Keratinocyte (primary cell): ENCODE measurements around the gene STK32B. TPM values are rescaled to one million over a fixed set of nuclear protein-coding genes. Genes with fewer than 3 reads are reported as not detected.

Experiments used
- DNase-seq: peaks from one replicate; pipeline ENCODE4 v3.0.0-alpha.2; 2011; ENCODE audit warnings: low read depth, missing footprints, low spot score
- FAIRE-seq: peaks from 2 replicates; lab custom pipeline; 2011; peaks lifted over from hg19 to GRCh38; lab: Jason Lieb, UNC
- H2AFZ ChIP-seq: 2 replicates; pipeline ENCODE4 v1.6.0; 2012; ENCODE audit warnings: low read length, control low read depth, inconsistent platforms; ENCODE audit not compliant: control insufficient read depth
- H3K27ac ChIP-seq: 2 replicates; pipeline ENCODE4 v1.5.1; 2011; ENCODE audit warnings: low read length; ENCODE audit not compliant: control insufficient read depth, insufficient read depth
- H3K27me3 ChIP-seq: 3 replicates; pipeline ENCODE4 v1.6.0; 2011; ENCODE audit warnings: low read length; ENCODE audit not compliant: control insufficient read depth, insufficient read depth; ENCODE audit errors: extremely low read depth
- H3K36me3 ChIP-seq, 2 experiments: 2 replicates in 1 of 2; 3 replicates in 1 of 2; pipeline ENCODE4 v1.5.1; 2011; ENCODE audit warnings: low read length in 2 of 2, mild to moderate bottlenecking in 1 of 2; ENCODE audit not compliant: control insufficient read depth in 2 of 2, insufficient read depth in 2 of 2; ENCODE audit errors: extremely low read depth in 1 of 2
- H3K4me1 ChIP-seq: 3 replicates; pipeline ENCODE4 v1.5.1; 2011; ENCODE audit warnings: low read length; ENCODE audit not compliant: control insufficient read depth, insufficient read depth; ENCODE audit errors: extremely low read depth
- H3K4me2 ChIP-seq: 3 replicates; pipeline ENCODE4 v1.6.0; 2011; ENCODE audit warnings: low read depth, low read length; ENCODE audit not compliant: control insufficient read depth, insufficient read depth; ENCODE audit errors: extremely low read depth
- H3K4me3 ChIP-seq, 3 experiments: fragments of 200-600 bp in 1 of 3; sonication (generic) in 1 of 3; 2 replicates in 2 of 3; 3 replicates in 1 of 3; pipeline ENCODE4 v1.5.1; 2011 to 2016; ENCODE audit warnings: low read length in 3 of 3, mild to moderate bottlenecking in 3 of 3, control low read depth in 2 of 3, inconsistent platforms in 1 of 3, low read depth in 1 of 3, mixed read lengths in 1 of 3, mixed run types in 1 of 3, moderate library complexity in 1 of 3; ENCODE audit not compliant: control insufficient read depth in 2 of 3, insufficient read depth in 2 of 3; ENCODE audit errors: extremely low read depth in 1 of 3
- H3K79me2 ChIP-seq: 2 replicates; pipeline ENCODE4 v1.6.0; 2012; ENCODE audit warnings: low read length; ENCODE audit not compliant: control insufficient read depth, insufficient read depth
- H3K9ac ChIP-seq: 3 replicates; pipeline ENCODE4 v1.6.0; 2011; ENCODE audit warnings: low read length; ENCODE audit not compliant: control insufficient read depth, insufficient read depth; ENCODE audit errors: extremely low read depth
- H3K9me1 ChIP-seq: 3 replicates; pipeline ENCODE4 v1.6.0; 2011; ENCODE audit warnings: low read length; ENCODE audit not compliant: control insufficient read depth, insufficient read depth; ENCODE audit errors: extremely low read depth
- H3K9me3 ChIP-seq: 2 replicates; pipeline ENCODE4 v1.5.1; 2012; ENCODE audit warnings: low read depth, low read length; ENCODE audit not compliant: control insufficient read depth
- H4K20me1 ChIP-seq: 3 replicates; pipeline ENCODE4 v1.6.0; 2011; ENCODE audit warnings: low read length; ENCODE audit not compliant: control insufficient read depth, insufficient read depth; ENCODE audit errors: extremely low read depth
- CTCF ChIP-seq, 3 experiments: IDR thresholded peaks in 1 of 3; conservative IDR thresholded peaks in 1 of 3; optimal IDR thresholded peaks in 1 of 3; 2 replicates in 2 of 3; 3 replicates in 1 of 3; pipeline versions ENCODE3 to v1.5.1; 2011; ENCODE audit warnings: low read length in 3 of 3, mild to moderate bottlenecking in 3 of 3, moderate library complexity in 2 of 3, control low read depth in 1 of 3, inconsistent platforms in 1 of 3; ENCODE audit not compliant: insufficient read depth in 2 of 3; ENCODE audit errors: extremely low read depth in 1 of 3
- EZH2 ChIP-seq: IDR thresholded peaks from one replicate; pipeline ENCODE4 v1.6.1; 2012; ENCODE audit warnings: inconsistent platforms, mild to moderate bottlenecking, low read length, moderate library complexity
- dilution Hi-C: fragments of 300-500 bp; cut with MboI; formaldehyde crosslinking; loops from one replicate; pipeline ENCODE4 v1.7.0; 2020; ENCODE audit warnings: low sequenced_read_pairs; ENCODE audit not compliant: extremely low pct_ligation_motif_present
- polyA plus RNA-seq, 5 experiments: library from polyadenylated mRNA; depleted of rRNA in 3 of 5; stranded (reverse) in 3 of 5; stranded (forward) in 1 of 5; unstranded in 1 of 5; fragments of >200 nt; gene quantifications; 1 replicate in 1 of 5; 2 replicates in 3 of 5; 3 replicates in 1 of 5; pipeline versions ENCODE4 v1.2.1 to v1.2.3, GENCODE V29; 2011 to 2012; ENCODE audit warnings: missing spikeins in 2 of 5, low read depth in 1 of 5, low replicate concordance in 1 of 5

STK32B gene
- polyA plus RNA-seq, 1 donor (not counting 4 experiments of a cell fraction or from before 2014, with no cell fraction given) = 3.4 TPM

- H4K20me1 ChIP-seq = no peaks in the 10 kb centered on the region
- no peaks in the 10 kb centered on the region for H3K9me1 ChIP-seq
- H3K4me2 ChIP-seq = no peak overlapping the region
- TF ChIP-seq EZH2 = no peak
- no peak for TF ChIP-seq CTCF (optimal IDR thresholded peaks at IDR 0.05 in 1 of 3, IDR thresholded peaks at IDR 0.05 in 1 of 3, conservative IDR thresholded peaks at IDR 0.05 in 1 of 3; ENCODE audit: extremely low read depth in 1 of 3, insufficient read depth in 2 of 3, low read length in 3 of 3)
- FAIRE-seq (no peak), DNase-seq (no peak)
- H3K9ac ChIP-seq = no peak overlapping the region
- dilution Hi-C loops = no loop called here
- H3K27ac ChIP-seq = no peak overlapping the region
- no peaks in the 10 kb centered on the region for H3K27me3 ChIP-seq
- no peak overlapping the region for H3K4me3 ChIP-seq
- H3K79me2 ChIP-seq = no peaks in the 10 kb centered on the region
- no peaks in the 10 kb centered on the region for H3K9me3 ChIP-seq
- H3K36me3 ChIP-seq = no peaks in the 10 kb centered on the region
- H3K4me1 ChIP-seq = no peaks in the 10 kb centered on the region
- H2AFZ ChIP-seq = no peak overlapping the region
Measured at GRCh38 chr4:5209862-5210261, 158.6 kb downstream of the STK32B start.

GRCh38 chr4:5211282-5211839 is 160.1 kb downstream of the STK32B start:
- Histone ChIP-seq H3K27ac (no peak overlapping the region), H3K36me3 (no peaks in the 10 kb centered on the region), H3K4me2 (no peak overlapping the region), H3K9me3 (no peaks in the 10 kb centered on the region), H3K9me1 (no peaks in the 10 kb centered on the region), H3K4me1 (no peaks in the 10 kb centered on the region), H3K79me2 (no peaks in the 10 kb centered on the region), H3K27me3 (no peaks in the 10 kb centered on the region), H3K9ac (no peak overlapping the region), H2AFZ (no peak overlapping the region), H4K20me1 (no peaks in the 10 kb centered on the region), H3K4me3 (no peak overlapping the region)
- dilution Hi-C loops = no loop called here
- FAIRE-seq = no peak
- no peak for TF ChIP-seq EZH2
- no peak for TF ChIP-seq CTCF (optimal IDR thresholded peaks at IDR 0.05 in 1 of 3, IDR thresholded peaks at IDR 0.05 in 1 of 3, conservative IDR thresholded peaks at IDR 0.05 in 1 of 3; ENCODE audit: extremely low read depth in 1 of 3, insufficient read depth in 2 of 3, low read length in 3 of 3)
- DNase-seq = no peak
